HT1080 (cell line): ENCODE measurements around the gene RFK. TPM values are rescaled to one million over a fixed set of nuclear protein-coding genes. Genes with fewer than 3 reads are reported as not detected.
"Not testable (repeated sequence)": the region's sequence is repeated elsewhere in the genome, so short reads cannot be mapped to it uniquely, and the experiment has no call there.

Experiments
- DNase-seq: peaks from one replicate; pipeline ENCODE4 v3.0.0-alpha.2; 2015; ENCODE audit warnings: low read depth
- total RNA-seq: library from RNA; depleted of rRNA; stranded (reverse); fragments of >200 nt; shearing (Covaris generic); gene quantifications from 2 replicates; pipeline ENCODE4 v1.2.3, GENCODE V29; 2014

The RFK gene
- total RNA-seq, 1 experiment from 2014 or later = 25.3 TPM

DNA sequence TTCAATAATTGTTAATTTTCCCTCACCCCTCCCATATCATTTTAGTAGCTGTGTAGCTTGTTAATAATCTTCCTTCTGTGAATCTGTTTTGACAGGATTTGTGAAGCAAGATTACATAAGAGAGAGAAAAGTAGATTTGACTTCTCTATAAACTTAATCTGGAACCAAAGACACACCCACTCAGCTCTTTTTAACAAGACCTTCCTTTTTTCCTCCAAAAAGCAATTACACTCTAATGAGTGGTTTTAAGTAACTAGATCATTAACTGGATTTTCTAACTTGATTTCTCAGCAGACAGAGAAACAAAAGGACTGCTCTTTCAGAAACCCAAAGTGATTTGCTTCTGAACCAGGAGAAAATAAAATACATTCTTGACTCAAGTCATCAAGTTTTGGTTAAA is 21.9 kb downstream of the RFK start:
- no peak for DNase-seq

DNA sequence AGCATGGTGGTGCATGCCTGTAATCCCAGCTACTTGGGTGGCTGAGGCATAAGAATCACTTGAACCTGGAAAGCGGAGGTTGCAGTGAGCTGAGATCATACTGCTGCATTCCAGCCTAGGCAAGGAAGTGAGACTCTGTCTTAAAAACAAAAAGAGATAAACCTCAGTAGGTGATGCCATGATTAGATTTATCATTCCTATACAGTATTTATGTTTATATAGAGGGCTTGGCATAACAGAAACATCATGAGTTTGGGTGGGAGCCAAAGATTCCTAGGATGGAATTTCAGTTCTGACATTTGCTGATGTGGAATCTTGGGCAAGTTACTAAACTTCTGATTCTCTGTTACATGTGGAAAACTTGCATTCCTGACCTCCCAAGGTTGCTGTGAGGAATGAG is 22.3 kb downstream of the RFK start:
- DNase-seq = peak; percentile 18

DNA sequence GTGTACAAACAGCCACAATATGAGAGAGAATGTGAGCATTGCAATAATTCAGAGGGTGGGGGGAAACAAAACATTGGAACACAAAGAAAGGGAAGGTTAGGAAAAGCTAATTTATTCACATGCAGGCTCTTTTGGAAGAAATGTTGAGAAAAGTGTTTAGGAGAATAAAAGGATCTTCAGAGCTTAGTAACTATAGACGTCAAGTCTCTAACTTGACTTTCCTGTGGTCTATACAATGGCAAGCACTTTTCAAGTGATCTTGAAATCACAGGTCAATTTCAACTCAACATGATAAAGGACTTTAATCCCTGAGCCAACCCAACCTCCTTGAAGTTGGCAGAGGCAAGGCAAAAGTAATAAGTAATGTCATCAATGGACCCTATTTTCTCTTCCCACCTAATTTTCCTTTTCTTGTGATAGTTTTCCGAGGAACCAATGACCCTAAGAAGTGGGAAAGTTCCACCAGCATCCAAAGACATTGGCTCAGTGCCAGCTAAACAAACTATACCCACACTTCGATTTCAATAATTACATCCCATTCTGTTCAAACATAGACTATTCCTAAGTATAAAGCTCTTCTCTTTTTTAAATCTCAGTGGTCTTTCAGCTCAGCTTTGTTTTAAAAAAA is 23.7 kb downstream of the RFK start:
- DNase-seq = no peak

DNA sequence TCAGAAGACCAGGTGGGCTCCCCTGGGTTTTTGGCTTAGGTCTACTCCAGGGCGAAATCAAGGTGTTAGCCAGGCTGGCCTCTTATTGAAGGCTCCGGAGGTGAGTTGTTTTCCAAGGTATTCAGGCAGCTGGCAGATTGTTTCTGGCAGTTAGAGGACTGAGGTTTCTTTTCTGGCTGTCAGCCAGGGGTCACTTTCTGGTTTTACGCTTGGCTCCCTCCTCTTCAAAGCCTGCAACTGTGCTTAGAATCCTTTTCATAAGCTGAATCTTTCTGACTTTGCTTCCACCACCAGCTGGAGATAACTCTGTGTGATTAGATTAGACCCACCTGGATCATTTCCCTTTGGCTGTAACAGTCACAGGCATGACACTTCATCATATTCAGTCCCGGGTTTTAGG is 24.6 kb downstream of the RFK start:
- peak; percentile 45 for DNase-seq

DNA sequence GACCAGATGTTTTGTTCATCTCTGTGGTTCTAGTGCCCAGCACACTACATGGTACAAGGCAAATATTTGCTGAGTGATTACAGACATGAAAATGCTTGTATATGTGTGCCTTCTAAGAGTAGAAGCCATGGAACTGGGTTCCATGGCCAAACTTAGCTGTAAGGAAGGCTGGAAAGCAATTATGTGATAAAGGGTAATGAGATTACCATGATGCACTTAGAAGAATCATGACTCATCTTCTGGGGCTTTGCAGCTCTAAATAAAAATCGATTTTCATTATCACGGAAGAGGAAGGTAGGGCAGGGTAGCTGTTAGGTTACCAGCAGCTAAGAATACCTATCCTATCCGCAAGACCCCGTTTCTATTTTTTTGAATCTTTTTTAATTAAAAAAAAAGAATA is 28.0 kb downstream of the RFK start:
- DNase-seq = no peak

DNA sequence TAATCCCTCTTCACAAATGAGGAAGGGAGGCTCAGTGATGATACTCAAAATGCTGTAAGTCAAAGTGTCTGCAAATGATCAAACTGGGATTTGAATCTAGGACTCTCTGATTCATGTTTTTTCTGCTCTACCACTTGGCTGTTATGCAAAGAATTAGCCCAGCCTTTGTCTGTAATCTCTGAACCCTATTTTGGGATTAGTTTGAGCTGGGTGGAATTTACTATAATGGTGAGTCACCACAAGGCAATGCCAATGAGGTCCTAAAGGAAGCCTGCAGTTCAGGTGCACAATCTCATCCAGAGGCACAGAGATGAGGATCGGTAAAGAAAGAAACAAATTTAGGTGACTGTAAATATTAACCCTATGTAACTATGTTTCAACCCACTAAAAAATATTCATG is 29.2 kb downstream of the RFK start:
- DNase-seq = peak; percentile 57

DNA sequence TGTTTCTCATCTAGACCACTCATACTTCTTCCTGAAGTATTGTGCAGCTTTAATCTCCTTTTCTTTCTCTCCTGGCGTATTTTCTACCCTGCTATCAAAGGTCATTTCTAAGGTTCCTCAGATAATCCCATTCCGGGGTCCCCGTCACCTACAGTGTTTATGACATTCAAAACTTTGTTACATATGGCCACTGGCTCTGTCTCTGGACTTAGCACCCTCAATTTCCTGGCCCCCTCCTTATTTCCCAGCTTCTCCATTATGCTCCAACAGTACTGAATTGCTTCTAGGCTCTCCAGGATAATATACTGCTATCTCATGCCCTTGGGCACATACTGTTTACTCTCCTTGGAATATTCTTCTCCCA is 31.2 kb downstream of the RFK start:
- no peak for DNase-seq

DNA sequence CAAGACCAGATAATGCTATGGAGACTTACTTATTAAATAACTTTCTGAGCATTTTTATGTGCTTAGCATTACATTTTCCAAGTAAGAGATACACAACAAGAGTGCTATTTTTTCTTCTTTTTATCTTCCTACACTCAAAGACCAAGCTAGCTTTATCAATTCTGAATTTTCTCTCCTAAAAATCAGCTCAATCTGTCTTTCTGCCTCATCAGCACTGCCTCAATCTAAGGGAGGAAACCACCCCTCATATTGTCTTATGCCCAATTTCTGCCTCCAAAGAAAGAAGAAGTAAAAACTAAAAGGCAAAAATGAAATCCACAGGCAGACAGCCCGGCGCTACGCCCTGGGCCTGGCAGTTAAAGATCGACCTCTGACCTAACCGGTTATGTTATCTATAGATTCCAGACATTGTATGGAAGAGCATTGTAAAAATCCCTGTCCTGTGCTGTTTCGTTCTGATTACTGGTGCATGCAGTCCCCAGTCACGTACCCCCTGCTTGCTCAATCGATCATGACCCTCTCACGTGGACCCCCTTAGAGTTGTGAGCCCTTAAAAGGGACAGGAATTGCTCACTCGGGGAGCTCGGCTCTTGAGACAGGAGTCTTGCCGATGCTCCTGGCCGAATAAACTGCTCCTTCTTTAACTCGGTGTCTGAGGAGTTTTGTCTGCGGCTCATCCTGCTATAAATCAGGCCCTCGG is 31.7 kb downstream of the RFK start:
- DNase-seq = not testable (repeated sequence)

DNA sequence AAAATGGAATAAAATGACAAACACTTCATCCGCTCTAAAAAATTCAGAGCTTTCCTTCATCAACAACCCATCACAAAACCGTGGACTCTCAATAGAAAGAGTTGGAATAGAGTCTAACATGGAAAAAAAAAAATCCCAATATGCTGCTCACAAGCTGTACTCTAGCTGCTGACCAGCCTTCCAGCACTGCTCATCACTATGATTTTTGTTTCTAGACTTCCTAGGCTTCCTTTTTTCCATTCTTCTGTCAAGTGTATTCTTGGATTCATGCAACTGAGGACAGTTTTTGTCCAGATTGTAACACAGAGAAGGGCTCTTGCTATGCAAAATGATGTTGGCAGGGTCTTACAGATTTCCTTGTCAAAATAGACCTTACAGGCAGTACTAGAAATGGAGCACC is 34.5 kb downstream of the RFK start:
- no peak for DNase-seq

DNA sequence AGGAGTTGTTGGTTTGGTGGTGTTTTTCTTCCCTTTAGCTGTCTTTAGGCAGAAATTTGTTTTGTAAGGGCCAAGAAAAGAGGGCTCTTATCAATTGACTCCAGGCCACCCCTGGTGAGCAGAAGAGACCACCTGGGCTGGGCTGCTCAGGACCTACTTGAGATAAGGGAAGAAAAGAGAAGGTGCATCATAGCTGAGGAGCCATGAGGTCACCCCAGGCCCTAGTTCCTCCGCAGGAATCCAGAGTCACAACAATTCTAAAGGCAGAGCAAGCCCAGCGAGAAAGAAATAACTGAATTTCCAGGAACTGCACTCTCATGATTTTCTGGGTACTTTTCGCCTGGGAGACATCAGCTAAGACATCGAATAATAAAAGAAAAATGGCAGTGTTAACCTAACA is 34.9 kb downstream of the RFK start:
- DNase-seq = no peak

DNA sequence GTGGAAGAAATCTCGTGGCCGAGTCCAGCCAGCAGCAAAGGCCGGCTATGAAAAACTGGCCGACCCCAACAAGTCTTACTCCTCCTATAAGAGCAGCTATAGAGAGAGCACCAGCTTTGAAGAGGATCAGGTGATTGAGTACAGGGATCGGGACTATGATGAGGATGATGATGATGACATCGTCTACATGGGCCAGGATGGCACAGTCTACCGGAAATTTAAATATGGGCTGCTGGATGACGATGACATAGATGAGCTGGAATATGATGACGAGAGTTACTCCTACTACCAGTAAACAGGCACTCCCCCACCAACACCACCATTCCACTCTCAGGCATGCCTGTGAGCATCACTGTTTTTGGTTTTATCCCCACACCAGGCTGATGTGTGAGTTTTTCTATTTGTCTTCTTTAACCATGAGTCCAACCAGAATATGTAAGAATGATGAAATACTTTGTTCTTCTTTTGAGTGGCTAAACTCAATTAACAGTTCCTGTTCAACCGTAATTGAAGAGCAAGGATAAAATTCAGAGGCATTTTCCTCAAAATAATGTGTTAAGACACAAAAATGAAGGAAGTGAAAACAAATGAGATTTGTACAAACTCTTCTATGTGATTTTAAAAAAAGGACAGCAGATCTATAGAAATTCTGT is 35.5 kb downstream of the RFK start:
- DNase-seq = no peak

DNA sequence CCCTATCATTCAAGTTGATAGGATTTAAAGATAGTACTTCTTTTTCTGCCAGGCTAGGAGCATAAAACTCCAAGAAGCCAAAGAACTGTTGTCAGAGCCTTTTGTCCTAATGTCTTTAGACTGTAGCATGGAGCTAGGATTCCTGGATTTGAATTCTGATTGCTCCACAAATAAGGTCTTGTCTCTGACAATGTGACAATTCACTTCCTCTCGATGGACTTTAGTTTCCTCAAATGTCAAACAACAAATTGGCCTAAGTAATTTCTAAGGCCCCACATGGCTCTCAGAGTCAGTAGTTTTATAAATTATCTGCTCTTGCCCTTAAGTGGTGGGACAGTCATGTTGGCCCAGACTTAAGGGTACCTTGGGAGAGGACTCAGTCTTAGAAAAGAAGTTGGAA is 36.7 kb downstream of the RFK start:
- no peak for DNase-seq

DNA sequence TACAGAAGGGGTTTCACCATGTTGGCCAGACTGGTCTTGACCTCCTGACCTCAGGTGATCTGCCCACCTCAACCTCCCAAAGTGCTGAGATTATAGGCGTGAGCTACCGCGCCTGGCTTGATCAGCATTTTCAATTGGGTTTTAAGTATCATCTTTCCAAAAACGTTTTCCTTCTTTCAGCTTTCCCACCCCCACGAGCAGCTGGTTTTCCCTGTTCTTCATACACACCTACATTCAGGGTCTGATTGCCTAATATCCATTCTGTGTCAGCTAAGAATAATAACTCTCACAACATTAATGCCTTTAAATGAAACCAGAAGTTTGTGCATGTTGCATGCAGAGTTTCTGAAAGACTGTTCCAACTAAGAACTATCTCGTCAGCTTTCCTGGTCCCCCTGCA is 38.3 kb downstream of the RFK start:
- no peak for DNase-seq

DNA sequence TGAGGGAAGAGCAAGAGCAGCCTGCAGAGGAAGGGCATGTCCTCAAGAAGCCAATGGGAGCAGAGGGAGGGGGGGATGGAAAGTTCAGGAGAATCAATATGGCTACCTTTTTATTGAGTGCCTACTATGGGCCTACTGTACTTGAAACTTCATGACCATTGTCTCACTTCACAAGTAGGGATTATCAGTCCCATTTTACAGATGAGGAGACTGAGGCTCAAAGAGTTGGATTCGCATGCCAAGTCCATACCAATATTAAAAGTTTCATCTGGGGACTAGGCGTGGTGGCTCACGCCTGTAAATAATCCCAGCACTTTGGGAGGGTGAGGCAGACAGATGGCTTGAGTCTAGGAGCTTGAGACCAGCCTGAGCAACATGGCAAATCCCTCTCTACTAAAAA is 40.0 kb downstream of the RFK start:
- no peak for DNase-seq

DNA sequence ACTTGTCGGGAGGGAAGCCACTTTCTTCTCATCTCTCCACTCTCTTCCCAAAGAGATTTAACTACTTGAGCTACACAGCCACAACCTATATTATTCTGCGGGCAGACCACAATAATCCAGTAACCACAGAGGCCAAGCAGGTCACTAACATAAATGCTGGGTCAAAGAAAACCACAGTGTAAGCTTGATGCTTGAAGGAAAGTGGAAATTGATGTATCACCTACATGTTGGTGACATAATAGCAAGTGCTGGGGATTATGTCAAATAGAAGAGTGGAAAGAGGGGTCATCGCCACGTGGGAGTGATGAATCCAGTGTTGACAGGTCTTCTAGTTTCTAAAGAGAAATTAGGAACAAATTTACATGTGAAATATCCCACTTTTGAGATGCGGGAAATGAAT is 40.9 kb downstream of the RFK start:
- peak; percentile 57 for DNase-seq

DNA sequence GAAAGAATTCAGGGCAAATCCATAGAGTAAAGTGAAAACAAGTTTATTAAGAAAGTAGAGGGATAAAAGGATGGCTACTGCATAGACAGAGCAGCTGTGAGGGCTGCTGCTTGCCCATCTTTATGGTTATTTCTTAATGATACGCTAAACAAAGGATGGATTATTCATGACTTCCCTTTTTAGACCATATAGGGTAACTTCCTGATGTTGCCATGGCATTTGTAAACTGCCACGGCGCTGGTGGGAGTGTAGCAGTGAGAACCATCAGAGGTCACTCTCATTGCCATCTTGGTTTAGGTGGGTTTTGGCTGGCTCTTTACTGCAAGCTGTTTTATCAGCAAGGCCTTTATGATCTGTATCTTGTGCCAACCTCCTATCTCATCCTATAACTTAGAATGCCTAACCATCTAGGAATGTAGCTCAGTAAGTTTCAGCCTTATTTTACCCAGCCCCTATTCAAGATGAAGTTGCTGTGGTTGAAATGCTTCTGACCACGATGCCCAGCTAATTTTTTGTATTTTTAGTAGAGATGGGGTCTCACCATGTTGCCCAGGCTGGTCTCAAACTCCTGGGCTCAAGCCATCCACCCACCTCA is 42.1 kb downstream of the RFK start:
- no peak for DNase-seq

DNA sequence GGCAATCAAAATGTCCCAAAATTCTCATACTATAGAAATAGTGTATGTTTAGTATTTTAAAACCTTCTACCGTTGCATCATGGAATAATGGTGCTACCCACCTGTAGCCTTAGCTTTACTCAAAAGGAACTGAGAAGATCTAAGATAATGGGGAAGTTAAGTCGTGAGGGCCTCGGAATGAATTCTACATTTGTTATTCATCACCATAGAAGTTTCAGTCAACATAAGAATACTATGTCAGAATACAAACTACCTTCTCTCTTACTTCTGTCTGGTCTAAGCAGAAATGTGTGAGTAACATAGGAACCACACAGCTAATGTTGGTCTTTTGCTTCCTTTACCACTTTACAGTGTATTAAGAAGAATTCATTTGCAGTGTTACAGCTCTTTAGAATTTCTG is 43.2 kb downstream of the RFK start:
- DNase-seq = no peak

DNA sequence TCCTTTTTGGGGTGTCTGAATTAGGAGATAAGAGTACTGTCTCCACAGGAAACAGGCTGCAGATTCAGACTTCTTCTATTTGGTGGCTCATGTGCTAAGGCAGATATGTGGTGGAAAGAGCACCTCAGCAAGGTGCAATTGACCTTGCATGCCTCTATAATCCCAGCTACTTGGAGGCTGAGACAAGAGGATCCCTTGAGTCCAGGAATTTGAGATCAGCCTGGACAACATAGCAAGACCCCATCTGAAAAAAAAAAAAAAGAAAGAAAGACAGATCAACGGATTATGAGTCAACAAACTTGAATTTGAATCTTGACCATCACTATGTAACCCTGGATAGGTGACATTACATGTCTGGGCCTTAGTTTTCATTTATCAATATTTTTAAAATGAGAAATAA is 44.4 kb downstream of the RFK start:
- no peak for DNase-seq

DNA sequence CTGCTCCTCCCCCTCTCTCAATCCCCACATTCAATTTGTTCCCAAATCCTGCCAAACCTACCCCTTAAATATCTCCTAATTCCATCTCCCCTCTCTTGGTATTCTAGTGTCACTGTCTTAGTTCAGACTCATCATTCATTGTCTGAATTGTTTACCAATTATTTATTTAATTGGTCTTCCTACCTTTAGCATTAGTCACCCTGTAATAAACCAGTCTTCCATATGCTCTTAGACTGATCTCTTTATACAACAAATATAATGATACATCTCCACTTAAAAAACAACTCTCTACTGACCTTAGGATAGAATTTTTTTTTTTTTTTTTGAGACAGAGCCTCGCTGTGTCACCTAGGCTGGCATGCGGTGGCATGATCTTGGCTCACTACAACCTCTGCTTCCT is 51.4 kb downstream of the RFK start:
- no peak for DNase-seq

DNA sequence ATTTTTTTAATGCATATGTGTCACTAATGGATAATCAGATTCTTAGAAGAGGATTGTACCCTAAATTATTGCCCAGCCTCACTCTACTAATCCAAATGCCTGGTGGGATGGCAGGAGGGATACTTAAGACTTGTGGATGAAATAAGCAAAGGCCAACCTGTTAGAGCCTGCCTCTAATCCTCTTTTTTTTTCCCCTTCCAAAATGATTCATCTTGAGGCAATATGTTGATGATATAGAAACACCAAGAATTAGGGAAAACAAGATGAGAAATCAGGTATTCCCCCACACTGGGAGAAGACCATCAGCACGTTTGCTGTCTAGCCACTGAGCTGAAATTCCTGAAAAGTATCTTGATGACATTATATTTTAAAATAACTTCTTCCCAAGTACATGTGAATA is 52.0 kb downstream of the RFK start:
- no peak for DNase-seq

DNA sequence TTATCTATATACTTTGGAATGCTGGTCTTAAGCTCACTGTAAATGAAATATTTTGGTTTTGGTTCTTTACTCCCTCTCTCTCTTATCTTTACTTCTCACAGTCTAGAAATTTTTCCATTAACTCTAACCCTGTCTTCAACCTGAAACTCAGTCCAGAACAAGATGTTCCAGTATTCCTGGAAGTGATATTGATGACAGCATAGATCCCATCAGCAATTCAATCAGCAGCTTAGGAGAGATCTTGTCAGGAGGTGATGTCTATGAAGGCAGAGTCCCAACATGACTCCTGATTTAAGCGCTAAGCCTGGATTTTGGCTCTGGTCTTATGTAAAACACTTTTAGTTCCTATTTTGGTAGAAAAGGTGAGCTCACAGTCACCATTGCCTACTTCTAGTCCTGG is 52.6 kb downstream of the RFK start:
- DNase-seq = no peak

DNA sequence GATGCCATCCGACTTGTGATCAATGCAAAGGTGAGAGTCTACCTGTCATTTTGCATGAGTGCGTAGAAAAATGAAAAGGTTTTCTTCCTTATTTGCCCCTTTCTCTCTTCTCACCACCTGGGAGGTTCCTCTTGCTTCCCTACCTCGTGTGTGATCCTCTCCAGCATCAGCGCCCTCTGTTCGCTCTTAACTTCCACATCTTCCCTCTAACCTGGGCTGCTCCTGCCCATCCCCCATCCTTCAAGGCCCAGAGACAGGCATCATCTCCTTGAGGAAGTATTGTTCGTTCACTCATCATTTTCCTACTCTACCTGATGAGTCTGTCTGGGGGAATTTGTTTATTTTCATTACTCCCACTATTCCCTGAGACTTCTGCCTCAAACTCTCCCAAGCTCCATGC is 55.8 kb downstream of the RFK start:
- no peak for DNase-seq

DNA sequence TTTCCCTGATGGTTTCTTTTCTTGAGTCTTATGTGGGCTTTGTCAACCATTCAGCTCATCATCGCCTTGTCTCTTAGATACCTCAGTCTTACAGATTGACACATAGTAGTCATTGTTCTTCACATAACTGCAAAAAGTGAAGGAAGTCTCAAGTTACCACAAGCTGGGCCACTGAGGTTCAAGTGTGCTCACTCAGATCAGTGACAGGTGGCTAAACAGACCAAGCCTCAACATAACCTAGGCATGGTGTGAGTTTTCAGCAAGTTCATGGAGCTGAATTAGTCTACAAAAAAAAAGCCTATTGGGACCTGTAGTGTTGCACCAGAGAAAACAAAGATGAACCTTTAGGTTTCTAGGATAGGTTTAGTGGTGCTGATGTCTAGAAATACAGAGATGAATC is 58.2 kb downstream of the RFK start:
- no peak for DNase-seq
